NCI-H2171 (cell line): Measurements from ENCODE around the gene OR2D3.
"Not testable (repeated sequence)": the region's sequence is repeated elsewhere in the genome, so short reads cannot be mapped to it uniquely, and the experiment has no call there.

Source experiments
- DNase-seq: peaks from one replicate; lab custom pipeline; 2025; lab: John Stamatoyannopoulos, UW

The OR2D3 gene

GRCh38 chr11:6920702-6921101 lies at the start of gene OR2D3:
Gene OR2D3, plus strand, starts transcription at chr11:6921002. Its CDS starts 0 bp downstream, at chr11:6921002.
- DNase-seq, result no peak

- no peak for DNase-seq
These were observed 49.5 kb upstream of the OR2D3 start for GRCh38 chr11:6871278-6871677.

GRCh38 chr11:6875761-6876160 lies 45.0 kb upstream of the OR2D3 start:
- DNase-seq, result no peak

DNA sequence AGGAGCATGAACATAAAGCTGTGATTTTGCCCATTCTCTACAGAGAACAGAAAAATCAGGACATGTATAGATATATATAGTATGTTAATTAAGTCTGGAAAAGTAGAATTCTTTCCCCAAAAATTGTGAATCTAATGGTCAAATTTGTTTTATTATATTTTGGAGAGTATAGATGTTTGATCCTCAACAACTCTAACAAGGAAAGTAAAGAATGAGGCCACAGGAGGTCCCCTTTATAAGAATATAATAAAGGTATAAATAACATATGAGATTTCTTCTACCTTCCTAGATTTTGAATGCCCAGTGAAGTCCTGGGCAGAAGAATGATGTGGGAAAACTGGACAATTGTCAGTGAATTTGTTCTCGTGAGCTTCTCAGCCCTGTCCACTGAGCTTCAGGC lies 44.5 kb upstream of the OR2D3 start, which contains the start of gene OR10A4:
OR10A4 (plus strand) TSS at position 301 of the 400 bp plus-strand sequence; CDS start at position 324, 23 bp downstream.
- no peak for DNase-seq

DNA sequence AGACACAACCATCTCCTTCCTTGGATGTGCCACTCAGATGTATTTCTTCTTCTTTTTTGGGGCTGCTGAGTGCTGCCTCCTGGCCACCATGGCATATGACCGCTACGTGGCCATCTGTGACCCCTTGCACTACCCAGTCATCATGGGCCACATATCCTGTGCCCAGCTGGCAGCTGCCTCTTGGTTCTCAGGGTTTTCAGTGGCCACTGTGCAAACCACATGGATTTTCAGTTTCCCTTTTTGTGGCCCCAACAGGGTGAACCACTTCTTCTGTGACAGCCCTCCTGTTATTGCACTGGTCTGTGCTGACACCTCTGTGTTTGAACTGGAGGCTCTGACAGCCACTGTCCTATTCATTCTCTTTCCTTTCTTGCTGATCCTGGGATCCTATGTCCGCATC lies 43.9 kb upstream of the OR2D3 start:
- DNase-seq, result no peak

- DNase-seq, result no peak
These were observed 38.1 kb upstream of the OR2D3 start for GRCh38 chr11:6882751-6883150.

DNA sequence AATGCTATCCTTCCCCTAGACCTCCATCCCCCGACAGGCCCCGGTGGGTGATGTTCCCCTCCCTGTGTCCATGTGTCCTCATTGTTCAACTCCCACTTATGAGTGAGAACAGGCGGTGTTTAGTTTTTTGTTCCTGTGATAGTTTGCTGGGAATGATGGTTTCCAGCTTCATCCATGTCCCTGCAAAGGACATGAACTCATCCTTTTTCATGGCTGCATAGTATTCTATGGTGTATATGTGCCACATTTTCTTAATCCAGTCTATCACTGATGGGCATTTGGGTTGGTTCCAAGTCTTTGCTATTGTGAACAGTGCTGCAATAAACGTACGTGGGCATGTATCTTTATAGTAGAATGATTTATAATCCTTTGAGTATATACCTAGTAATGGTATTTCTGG lies 33.1 kb upstream of the OR2D3 start:
- not testable (repeated sequence) for DNase-seq

- DNase-seq, result no peak
These were observed 32.0 kb upstream of the OR2D3 start for GRCh38 chr11:6888830-6889229.

DNA sequence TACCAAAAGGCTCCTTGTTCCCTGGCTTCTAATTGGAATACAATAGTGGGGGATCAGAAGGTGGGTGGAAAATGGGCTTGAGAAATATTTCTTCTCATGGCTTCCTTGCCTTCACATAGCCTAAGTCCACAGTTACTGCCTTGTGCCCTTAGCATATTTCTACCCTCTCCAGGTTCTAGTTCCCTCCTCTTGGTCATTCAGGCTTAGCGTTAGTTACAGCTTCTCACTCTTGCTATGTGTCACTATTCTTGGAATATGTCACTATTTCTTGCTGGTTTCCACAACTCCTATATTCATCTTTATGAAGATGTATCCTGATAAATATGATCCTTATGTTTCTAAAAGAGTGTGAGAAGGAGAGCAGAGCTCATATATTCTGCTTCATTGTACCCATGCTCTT lies 31.0 kb upstream of the OR2D3 start:
- no peak for DNase-seq

GRCh38 chr11:6892400-6892799 lies 28.4 kb upstream of the OR2D3 start, which contains the start of gene OR2D2:
Gene OR2D2, minus strand, starts transcription at chr11:6892500. Its CDS starts 0 bp downstream, at chr11:6892500.
- DNase-seq, result no peak

DNA sequence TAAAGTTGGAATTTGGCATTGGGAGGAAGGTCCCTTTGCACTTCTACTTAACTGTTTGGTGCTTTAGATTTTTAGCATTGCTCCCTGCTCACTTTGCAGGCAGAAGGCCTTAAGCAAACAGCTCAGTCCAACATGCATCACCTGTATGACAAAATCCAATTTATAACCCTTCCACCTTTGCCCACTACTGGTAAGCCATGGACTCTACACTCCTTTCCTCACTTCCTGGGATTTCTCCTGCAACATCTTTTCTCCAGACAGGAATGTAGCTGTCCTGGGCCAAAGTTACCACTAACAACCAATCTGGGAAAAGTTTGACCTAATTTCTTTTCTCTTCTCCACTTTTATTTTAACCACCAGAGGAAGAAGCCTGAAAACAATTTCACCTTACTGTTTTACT lies 26.7 kb upstream of the OR2D3 start:
- no peak for DNase-seq

- no peak for DNase-seq
These were observed 25.8 kb upstream of the OR2D3 start for GRCh38 chr11:6895010-6895409.

DNA sequence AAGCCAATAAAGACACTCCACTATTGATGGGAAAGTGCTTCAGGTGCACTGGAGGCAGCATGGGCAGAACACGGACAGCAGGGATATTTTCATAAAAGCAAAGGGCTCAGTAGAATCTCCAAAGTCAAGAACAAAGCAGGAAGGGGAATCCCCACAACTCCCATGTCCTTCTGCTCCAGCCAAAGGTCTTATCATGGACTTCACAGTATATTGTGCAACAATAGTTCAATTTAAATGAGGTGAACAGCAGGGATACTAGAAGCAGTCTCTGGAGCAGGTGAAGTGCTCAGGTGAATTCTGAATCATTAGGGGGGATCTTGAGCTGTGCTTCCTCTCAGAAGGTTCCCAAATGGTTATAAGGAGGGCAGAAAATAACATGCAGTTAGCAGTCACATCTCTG lies 21.9 kb upstream of the OR2D3 start:
- DNase-seq, result no peak

DNA sequence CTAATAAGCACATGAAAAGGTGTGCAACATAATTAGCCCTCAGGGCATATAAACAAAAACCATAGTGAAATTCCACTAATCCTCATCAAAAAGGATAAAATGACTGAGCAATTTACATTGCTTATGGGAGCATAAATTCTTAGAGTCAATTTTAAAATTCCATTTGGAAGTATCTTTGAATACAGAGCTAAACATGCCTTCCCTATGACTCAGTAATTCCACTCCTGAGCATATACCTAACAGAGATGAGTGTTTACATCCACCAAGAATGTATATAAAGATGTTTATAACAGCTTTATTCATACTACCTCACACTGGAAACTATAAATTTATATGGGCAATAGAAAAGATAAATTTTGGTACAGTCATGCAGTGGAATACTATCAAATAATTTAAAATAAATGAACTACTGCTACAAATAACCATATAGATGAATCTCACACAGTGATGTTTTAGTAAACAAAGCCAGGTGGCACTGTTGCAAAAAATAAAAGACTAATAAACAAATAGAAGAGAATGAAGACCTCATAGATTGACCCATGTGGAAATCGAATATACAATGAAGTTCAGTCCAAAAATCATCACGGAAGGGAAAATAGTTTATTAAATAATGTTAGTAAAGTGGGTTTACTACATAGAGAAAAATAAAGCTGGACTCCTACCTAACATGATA lies 20.3 kb upstream of the OR2D3 start:
- no peak for DNase-seq

DNA sequence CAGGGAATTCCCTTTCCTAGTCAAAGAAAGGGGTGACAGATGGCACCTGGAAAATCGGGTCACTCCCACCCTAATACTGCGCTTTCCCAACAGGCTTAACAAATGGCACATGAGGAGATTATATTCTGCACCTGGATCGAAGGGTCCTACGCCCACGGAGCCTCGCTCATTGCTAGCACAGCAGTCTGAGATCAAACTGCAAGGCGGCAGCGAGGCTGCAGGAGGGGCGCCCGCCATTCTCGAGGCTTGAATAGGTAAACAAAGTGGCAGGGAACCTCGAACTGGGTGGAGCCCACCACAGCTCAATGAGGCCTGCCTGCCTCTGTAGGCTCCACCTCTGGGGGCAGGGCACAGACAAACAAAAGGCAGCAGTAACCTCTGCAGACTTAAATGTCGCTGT lies 16.0 kb upstream of the OR2D3 start:
- not testable (repeated sequence) for DNase-seq

- no peak for DNase-seq
These were observed 9.4 kb upstream of the OR2D3 start for GRCh38 chr11:6911378-6911777.

DNA sequence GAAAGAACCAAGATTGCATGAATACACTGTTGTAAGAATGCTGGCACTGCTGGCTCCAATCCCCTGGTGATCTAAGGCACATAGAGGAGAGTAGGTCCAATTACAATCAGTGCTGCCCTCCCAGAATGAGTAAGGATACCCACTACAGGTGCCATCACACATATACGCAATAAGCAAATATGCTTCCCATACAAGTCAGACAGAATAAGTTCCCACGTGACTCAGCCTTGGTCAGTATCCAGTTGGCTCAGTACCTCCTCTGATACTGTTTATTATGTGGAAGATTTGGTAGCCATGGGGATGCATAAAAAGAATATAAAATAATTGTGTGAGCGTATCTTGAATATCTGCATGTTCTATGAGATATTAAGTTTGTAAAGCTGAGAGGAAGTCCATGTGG lies 8.9 kb upstream of the OR2D3 start:
- no peak for DNase-seq

- DNase-seq, result no peak
These were observed 1.1 kb upstream of the OR2D3 start for GRCh38 chr11:6919698-6920097.

GRCh38 chr11:6925007-6925577 lies 4.3 kb downstream of the OR2D3 start:
- no peak for DNase-seq

GRCh38 chr11:6925636-6926207 lies 4.9 kb downstream of the OR2D3 start:
- DNase-seq, result no peak

- no peak for DNase-seq
These were observed 5.6 kb downstream of the OR2D3 start, which contains the start of gene ZNF215 for GRCh38 chr11:6926208-6927029. Gene ZNF215, plus strand, starts transcription at chr11:6926426. Its CDS starts 5,847 bp downstream, at chr11:6932273.

DNA sequence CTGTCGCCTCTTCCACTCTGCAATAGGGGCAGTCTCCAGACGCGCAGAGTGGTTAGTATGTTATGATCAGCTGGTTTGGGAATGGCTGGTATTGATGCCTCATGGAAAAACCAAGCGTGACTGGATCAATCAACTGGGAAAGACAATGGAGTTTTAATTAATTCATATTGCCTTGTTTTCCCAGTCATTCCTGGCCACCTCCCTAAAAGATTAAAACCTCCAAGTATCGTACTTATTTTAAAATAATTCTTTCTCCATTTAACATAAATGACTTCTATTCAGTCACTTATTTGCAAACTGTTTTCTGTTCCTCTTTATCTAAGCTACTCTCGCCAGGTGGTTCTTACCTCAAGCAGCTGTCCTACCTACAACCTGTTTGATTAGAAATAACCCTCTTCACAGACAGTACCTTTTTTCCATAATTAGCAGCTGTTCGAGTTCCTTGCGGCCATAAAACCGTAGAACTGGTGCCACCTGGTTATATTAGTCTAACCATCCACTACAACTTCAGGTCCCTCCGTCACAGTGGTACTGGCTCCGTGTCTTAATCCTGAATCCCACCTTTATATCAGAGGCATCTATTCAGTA lies 6.3 kb downstream of the OR2D3 start:
- DNase-seq, result no peak
